H1 (cell line): ENCODE measurements around the gene MAP7D2. TPM values are rescaled to one million over a fixed set of nuclear protein-coding genes. Genes with fewer than 3 reads are reported as not detected.

ENCODE experiments used
- CTCF ChIA-PET: fragments of 300-600 bp; sonication (Branson Sonifier 250); formaldehyde crosslinking; loops from one replicate; lab custom pipeline; 2021; ENCODE audit not compliant: partially characterized antibody; lab: Charles Lee
- POLR2A ChIA-PET: fragments of 300-600 bp; sonication (Branson Sonifier 250); formaldehyde crosslinking; loops from one replicate; lab custom pipeline; 2021; ENCODE audit warnings: inconsistent platforms; ENCODE audit not compliant: partially characterized antibody; lab: Charles Lee
- DNase-seq, 2 experiments: peaks; one replicate each; pipeline versions ENCODE4 v3.0.0 to v3.0.0-alpha.2; 2010 to 2022; ENCODE audit warnings: low spot score in 2 of 2, low read depth in 1 of 2, mixed read lengths in 1 of 2
- FAIRE-seq: peaks from 2 replicates; lab custom pipeline; 2011; peaks lifted over from hg19 to GRCh38; lab: Jason Lieb, UNC
- H2AFZ ChIP-seq: 2 replicates; pipeline ENCODE4 v1.8.1; 2012; ENCODE audit warnings: low read length, inconsistent platforms
- H2AK5ac ChIP-seq: 2 replicates; pipeline ENCODE4 v1.6.1; 2013; ENCODE audit warnings: low read depth, low read length
- H2BK120ac ChIP-seq: replicated peaks from 2 replicates; pipeline ENCODE3; 2013; ENCODE audit warnings: low read depth, low read length, inconsistent platforms
- H2BK12ac ChIP-seq: 2 replicates; pipeline ENCODE4 v1.6.1; 2013; ENCODE audit warnings: low read depth, low read length
- H2BK15ac ChIP-seq: 2 replicates; pipeline ENCODE4 v1.6.1; 2013; ENCODE audit warnings: low read length
- H2BK20ac ChIP-seq: 2 replicates; pipeline ENCODE4 v1.6.1; 2013; ENCODE audit warnings: low read length
- H2BK5ac ChIP-seq: 2 replicates; pipeline ENCODE4 v1.6.1; 2013; ENCODE audit warnings: low read depth, low read length
- H3K14ac ChIP-seq: 2 replicates; pipeline ENCODE4 v1.6.1; 2013; ENCODE audit warnings: inconsistent platforms; ENCODE audit not compliant: insufficient read length
- H3K18ac ChIP-seq: 2 replicates; pipeline ENCODE4 v1.6.1; 2013; ENCODE audit warnings: low read length; ENCODE audit errors: extremely low read depth
- H3K23ac ChIP-seq: 2 replicates; pipeline ENCODE4 v1.6.1; 2013; ENCODE audit warnings: inconsistent platforms; ENCODE audit not compliant: insufficient read length
- H3K23me2 ChIP-seq: 2 replicates; pipeline ENCODE4 v1.6.1; 2013; ENCODE audit warnings: low read depth, low read length
- H3K27ac ChIP-seq: 2 replicates; pipeline ENCODE4 v1.6.1; 2011; ENCODE audit warnings: low read depth, low read length, inconsistent platforms
- H3K27me3 ChIP-seq, 4 experiments: replicated peaks in 1 of 4; 1 replicate in 1 of 4; 2 replicates in 3 of 4; pipeline versions ENCODE4 v1.6.1 to v1.8.1; 2011 to 2013; ENCODE audit warnings: low read length in 3 of 4, mild to moderate bottlenecking in 3 of 4, inconsistent platforms in 2 of 4, mixed read lengths in 2 of 4, moderate library complexity in 1 of 4; ENCODE audit not compliant: control insufficient read depth in 3 of 4, insufficient read depth in 3 of 4; ENCODE audit errors: extremely low read depth in 1 of 4
- H3K36me3 ChIP-seq, 4 experiments: 2 replicates each; pipeline versions ENCODE4 v1.6.1 to v1.8.1; 2011 to 2013; ENCODE audit warnings: mild to moderate bottlenecking in 4 of 4, low read length in 3 of 4, moderate library complexity in 2 of 4, control low read depth in 1 of 4, inconsistent platforms in 1 of 4; ENCODE audit not compliant: insufficient read depth in 4 of 4, control insufficient read depth in 2 of 4
- H3K4ac ChIP-seq: replicated peaks from 2 replicates; pipeline ENCODE3; 2013; ENCODE audit warnings: low read length, low read depth, mixed read lengths, inconsistent platforms; ENCODE audit not compliant: insufficient read length
- H3K4me1 ChIP-seq, 4 experiments: replicated peaks in 1 of 4; 1 replicate in 1 of 4; 2 replicates in 3 of 4; pipeline versions ENCODE4 v1.6.1 to v1.8.1; 2011 to 2013; ENCODE audit warnings: low read length in 3 of 4, inconsistent platforms in 2 of 4, mixed read lengths in 1 of 4; ENCODE audit not compliant: insufficient read depth in 4 of 4, control insufficient read depth in 3 of 4
- H3K4me2 ChIP-seq, 2 experiments: 2 replicates each; pipeline versions ENCODE4 v1.6.1 to v1.8.1; 2011 to 2013; ENCODE audit warnings: low read depth in 2 of 2, low read length in 2 of 2, control low read depth in 1 of 2, inconsistent platforms in 1 of 2, mild to moderate bottlenecking in 1 of 2; ENCODE audit not compliant: insufficient read depth in 1 of 2
- H3K4me3 ChIP-seq, 4 experiments: fragments of 200-600, 300-600 bp in 1 of 4; sonication (generic), shearing (Covaris generic), sonication (Bioruptor Twin) in 1 of 4; 2 replicates each; pipeline versions ENCODE4 v1.5.1 to v1.8.1; 2011 to 2016; ENCODE audit warnings: low read length in 4 of 4, low read depth in 3 of 4, control low read depth in 2 of 4, inconsistent platforms in 2 of 4, mild to moderate bottlenecking in 2 of 4, mixed read lengths in 1 of 4, moderate library complexity in 1 of 4; ENCODE audit not compliant: insufficient read depth in 2 of 4; ENCODE audit errors: extremely low read depth in 1 of 4
- H3K56ac ChIP-seq: replicated peaks from 2 replicates; pipeline ENCODE3; 2013; ENCODE audit warnings: low read depth, mild to moderate bottlenecking, mixed read lengths, low read length, inconsistent platforms; ENCODE audit not compliant: insufficient read length
- H3K79me1 ChIP-seq: 2 replicates; pipeline ENCODE4 v1.6.1; 2013; ENCODE audit warnings: low read depth, low read length, control low read depth
- H3K79me2 ChIP-seq, 2 experiments: 2 replicates each; pipeline versions ENCODE4 v1.6.1 to v1.8.1; 2012 to 2013; ENCODE audit warnings: low read length in 2 of 2, mild to moderate bottlenecking in 2 of 2, inconsistent platforms in 1 of 2; ENCODE audit not compliant: insufficient read depth in 2 of 2, control insufficient read depth in 1 of 2
- H3K9ac ChIP-seq, 4 experiments: replicated peaks in 1 of 4; 1 replicate in 1 of 4; 2 replicates in 3 of 4; pipeline versions ENCODE4 v1.6.1 to v1.8.1; 2011 to 2013; ENCODE audit warnings: low read depth in 3 of 4, low read length in 3 of 4, control low read depth in 2 of 4, mild to moderate bottlenecking in 2 of 4, moderate library complexity in 2 of 4, inconsistent platforms in 1 of 4; ENCODE audit errors: extremely low read depth in 1 of 4
- H3K9me3 ChIP-seq, 2 experiments: 2 replicates each; pipeline versions ENCODE4 v1.6.1 to v1.8.1; 2012 to 2013; ENCODE audit warnings: mild to moderate bottlenecking in 2 of 2, moderate library complexity in 2 of 2, control low read depth in 1 of 2, inconsistent platforms in 1 of 2, low read depth in 1 of 2, low read length in 1 of 2, mixed read lengths in 1 of 2; ENCODE audit not compliant: insufficient read depth in 2 of 2
- H4K20me1 ChIP-seq, 2 experiments: replicated peaks in 1 of 2; 2 replicates each; pipeline versions ENCODE3 to v1.8.1; 2011 to 2013; ENCODE audit warnings: inconsistent platforms in 2 of 2, low read length in 2 of 2, mild to moderate bottlenecking in 1 of 2; ENCODE audit not compliant: insufficient read depth in 2 of 2, control insufficient read depth in 1 of 2
- H4K5ac ChIP-seq: 2 replicates; pipeline ENCODE4 v1.6.1; 2013; ENCODE audit warnings: low read length, low read depth, mixed read lengths, inconsistent platforms; ENCODE audit not compliant: insufficient read length
- H4K8ac ChIP-seq: 2 replicates; pipeline ENCODE4 v1.8.0; 2013; ENCODE audit warnings: mild to moderate bottlenecking, moderate library complexity, low read length, inconsistent platforms; ENCODE audit not compliant: insufficient read depth; ENCODE audit errors: extremely low read depth
- H4K91ac ChIP-seq: replicated peaks from 2 replicates; pipeline ENCODE3; 2013; ENCODE audit warnings: low read length, mixed read lengths, inconsistent platforms; ENCODE audit not compliant: insufficient read length
- CBX5 ChIP-seq: fragments of 300-800, 300-1000 bp; sonication (generic); IDR thresholded peaks from 2 replicates; pipeline ENCODE4 v1.7.1; 2016; ENCODE audit warnings: antibody characterized with exemption, low read length, low read depth
- CHD1 ChIP-seq: IDR thresholded peaks from 2 replicates; pipeline ENCODE4 v1.6.1; 2012; ENCODE audit warnings: low read depth, low read length, improper control_type of control experiment
- CREB1 ChIP-seq: IDR thresholded peaks from 2 replicates; pipeline ENCODE4 v1.6.1; 2012; ENCODE audit warnings: inconsistent platforms
- CTBP2 ChIP-seq: IDR thresholded peaks from 2 replicates; pipeline ENCODE4 v1.7.0; 2011; ENCODE audit warnings: borderline replicate concordance, mild to moderate bottlenecking, moderate library complexity, mixed read lengths, low read length; ENCODE audit not compliant: insufficient read depth, insufficient read length
- EGR1 ChIP-seq: IDR thresholded peaks from 2 replicates; pipeline ENCODE4 v1.6.1; 2011; ENCODE audit warnings: low read depth, low read length, borderline replicate concordance
- JUN ChIP-seq: IDR thresholded peaks from 2 replicates; pipeline ENCODE4 v1.6.1; 2011; ENCODE audit warnings: low read depth, mild to moderate bottlenecking, improper control_type of control experiment, low read length
- JUND ChIP-seq: IDR thresholded peaks from 2 replicates; pipeline ENCODE4 v1.6.1; 2011; ENCODE audit warnings: mild to moderate bottlenecking, improper control_type of control experiment, low read length
- SIRT6 ChIP-seq: IDR thresholded peaks from one replicate; pipeline ENCODE4 v1.7.1; 2012; ENCODE audit warnings: low read length, inconsistent platforms
- SIX5 ChIP-seq: IDR thresholded peaks from 2 replicates; pipeline ENCODE4 v1.6.1; 2011; ENCODE audit warnings: mild to moderate bottlenecking, low read depth, low read length
- SP4 ChIP-seq: IDR thresholded peaks from 2 replicates; pipeline ENCODE4 v1.6.1; 2012; ENCODE audit warnings: low read length, inconsistent platforms
- SRF ChIP-seq: IDR thresholded peaks from 2 replicates; pipeline ENCODE4 v1.6.1; 2011; ENCODE audit warnings: mild to moderate bottlenecking, low read depth, low read length, moderate library complexity
- ZNF274 ChIP-seq: IDR thresholded peaks from 2 replicates; pipeline ENCODE4 v1.7.0; 2012; ENCODE audit warnings: low read length, borderline replicate concordance; ENCODE audit errors: extremely low read depth
- WGBS, 2 experiments: shearing (Covaris generic) in 1 of 2; methylation state at CpG; one replicate each; pipeline versions ENCODE4 v1.1.6 to v1.1.7; 2013 to 2015; ENCODE audit warnings: low lambda C conversion rate in 2 of 2, mixed read lengths in 2 of 2, inconsistent platforms in 1 of 2, low coverage in 1 of 2, missing lambda C conversion rate in 1 of 2; ENCODE audit not compliant: insufficient replicate concordance in 2 of 2, insufficient coverage in 1 of 2, insufficient read length in 1 of 2; ENCODE audit errors: extremely low coverage in 1 of 2, missing lambda C conversion rate in 1 of 2; 5-methylcytosine and 5-hydroxymethylcytosine counted together
- polyA plus RNA-seq, 7 experiments: library from polyadenylated mRNA; depleted of rRNA in 3 of 7; stranded (reverse) in 5 of 7; unstranded in 2 of 7; fragments of >200 nt in 5 of 7; fragments of 200-250 nt in 2 of 7; gene quantifications; 1 replicate in 5 of 7; 2 replicates in 1 of 7; 4 replicates in 1 of 7; pipeline versions ENCODE4 v1.2.1 to v1.2.3, GENCODE V29; 2011 to 2013; ENCODE audit warnings: missing spikeins in 2 of 7, mixed read lengths in 2 of 7
- total RNA-seq: library from RNA; stranded (reverse); fragmentation: NEBNext Ultra II Directional; extraction: Animal tissue kit (Norgen Biotek cat#: 25700); gene quantifications from 2 replicates; pipeline ENCODE4 v1.2.1, GENCODE V29; 2021
- TF ChIP-seq, protein P1 (sequence below): IDR thresholded peaks from 2 replicates; pipeline ENCODE4 v1.6.1; 2011; ENCODE audit warnings: low read length, improper control_type of control experiment
- TF ChIP-seq, protein P2 (sequence below): IDR thresholded peaks from 2 replicates; pipeline ENCODE4 v1.6.1; 2011; ENCODE audit warnings: low read depth, mild to moderate bottlenecking, low read length; ENCODE audit not compliant: insufficient read depth

The MAP7D2 gene
- total and polyA plus RNA-seq, 2 of the 8 experiments (the other 6 are each of a cell fraction or from before 2014, with no cell fraction given) = 0.65 to 0.83 TPM

DNA sequence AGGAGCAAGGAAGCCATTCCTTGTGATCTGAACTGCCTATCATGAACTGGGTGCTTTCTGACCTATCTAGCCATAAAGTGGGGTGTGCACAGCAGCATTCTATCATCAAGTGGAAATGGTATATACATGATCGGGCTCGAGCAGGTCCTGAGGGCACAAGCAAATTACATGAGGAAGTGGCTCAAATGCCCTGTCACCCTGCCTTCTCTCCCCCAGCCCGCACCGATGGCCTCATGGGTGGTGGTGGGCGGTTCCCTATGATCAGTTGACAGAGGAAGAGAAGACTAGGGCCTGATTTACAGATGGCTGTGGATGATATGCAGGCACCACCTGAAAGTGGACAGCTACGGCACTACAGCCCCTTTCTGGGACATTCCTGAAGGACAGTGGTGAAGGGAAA lies 79.5 kb downstream of the MAP7D2 start:
- Histone ChIP-seq H4K5ac (no peak overlapping the region), H2AK5ac (no peak overlapping the region), H2AFZ (no peak overlapping the region), H3K23ac (no peak overlapping the region), H2BK120ac (no peak overlapping the region), H2BK15ac (no peak overlapping the region), H3K36me3 (no peaks in the 10 kb centered on the region), H3K79me2 (no peaks in the 10 kb centered on the region), H2BK12ac (no peak overlapping the region), H3K18ac (no peak overlapping the region), H3K27me3 (no peaks in the 10 kb centered on the region), H3K9ac (no peak overlapping the region), H3K23me2 (no peaks in the 10 kb centered on the region), H3K79me1 (no peaks in the 10 kb centered on the region), H3K9me3 (no peaks in the 10 kb centered on the region), H3K4me3 (no peak overlapping the region), H2BK5ac (no peak overlapping the region), H3K4me1 (no peaks in the 10 kb centered on the region), H2BK20ac (no peak overlapping the region), H3K14ac (no peak overlapping the region), H3K4me2 (no peak overlapping the region), H4K20me1 (no peaks in the 10 kb centered on the region), H4K91ac (no peak overlapping the region), H3K27ac (no peak overlapping the region)
- DNase-seq (no peak), FAIRE-seq (no peak)
- ChIA-PET POLR2A (no interaction called here), CTCF (no interaction called here)
- 97% methylated on average over 6 of the region's 6 CpGs; no CpG with 5 or more reads in 1 of the 2 experiments for WGBS, 2 experiments
- TF ChIP-seq CREB1 = no peak
- TF ChIP-seq JUN = no peak
- no peak for TF ChIP-seq JUND
- TF ChIP-seq SIX5 = no peak
- TF ChIP-seq SP4 = no peak
- TF ChIP-seq EGR1 = no peak
- no peak for TF ChIP-seq SRF
- TF ChIP-seq, protein P1, sequence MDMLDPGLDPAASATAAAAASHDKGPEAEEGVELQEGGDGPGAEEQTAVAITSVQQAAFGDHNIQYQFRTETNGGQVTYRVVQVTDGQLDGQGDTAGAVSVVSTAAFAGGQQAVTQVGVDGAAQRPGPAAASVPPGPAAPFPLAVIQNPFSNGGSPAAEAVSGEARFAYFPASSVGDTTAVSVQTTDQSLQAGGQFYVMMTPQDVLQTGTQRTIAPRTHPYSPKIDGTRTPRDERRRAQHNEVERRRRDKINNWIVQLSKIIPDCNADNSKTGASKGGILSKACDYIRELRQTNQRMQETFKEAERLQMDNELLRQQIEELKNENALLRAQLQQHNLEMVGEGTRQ = no peak
- no peak for TF ChIP-seq CBX5
- no peak for TF ChIP-seq SIRT6
- TF ChIP-seq CTBP2 = no peak
- no peak for TF ChIP-seq CHD1
- TF ChIP-seq, protein P2, sequence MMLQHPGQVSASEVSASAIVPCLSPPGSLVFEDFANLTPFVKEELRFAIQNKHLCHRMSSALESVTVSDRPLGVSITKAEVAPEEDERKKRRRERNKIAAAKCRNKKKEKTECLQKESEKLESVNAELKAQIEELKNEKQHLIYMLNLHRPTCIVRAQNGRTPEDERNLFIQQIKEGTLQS = no peak
- no peak for TF ChIP-seq ZNF274
- TF ChIP-seq, all 59 proteins: peak for 0
- Histone ChIP-seq H4K8ac (no peak overlapping the region), H3K56ac (no peak overlapping the region), H3K4ac (no peak overlapping the region)
